ENCODE results near the gene APOBR.

The APOBR gene

DNA sequence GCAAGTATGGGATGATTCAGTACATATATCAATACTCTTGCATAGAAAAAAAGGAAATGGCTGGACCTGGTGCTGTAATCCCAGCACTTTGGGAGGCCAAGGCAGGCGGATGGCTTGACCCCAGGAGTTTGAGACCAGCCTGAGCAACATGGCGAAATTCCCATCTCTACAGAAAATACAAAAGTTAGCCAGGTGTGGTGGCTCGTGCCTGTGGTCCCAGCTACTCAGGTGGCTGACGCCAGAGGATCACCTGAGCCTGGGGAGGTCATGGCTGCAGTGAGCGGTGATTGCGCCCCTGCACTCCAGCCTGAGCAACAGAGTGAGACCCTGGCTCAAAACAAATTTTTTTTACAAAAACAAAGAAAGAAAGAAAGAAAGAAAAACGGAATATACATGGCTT lies 52.2 kb downstream of the APOBR start:
- Histone ChIP-seq H3K36me3 (ENCODE audit: control insufficient read depth, low read length) (no peaks in the 10 kb centered on the region), H3K4me3 (ENCODE audit: low read length) (no peak overlapping the region), H3K9me2 (replicated peaks; ENCODE audit: control insufficient read depth, low read length) (no peaks in the 10 kb centered on the region), H3K9me3 (ENCODE audit: control insufficient read depth, insufficient read depth, low read length) (no peaks in the 10 kb centered on the region), H3K4me1 (ENCODE audit: control insufficient read depth, low read length) (no peaks in the 10 kb centered on the region; the same call in 1 of the 2 replicates), H3F3A (ENCODE audit: control insufficient read depth, insufficient read depth) (no peaks in the 10 kb centered on the region), H3K4me2 (ENCODE audit: low read length) (no peak overlapping the region), H4K20me1 (ENCODE audit: control insufficient read depth, insufficient read depth, low read depth, low read length) (no peaks in the 10 kb centered on the region), H3K27me3 (ENCODE audit: control insufficient read depth, low read length) (peaks cover 19% of the 10 kb centered on the region), H3K27ac (ENCODE audit: low read depth, low read length) (no peak overlapping the region), H3K79me2 (ENCODE audit: control insufficient read depth, low read length) (no peaks in the 10 kb centered on the region)
- no peak for TF ChIP-seq EZH2phosphoT487 (IDR thresholded peaks at IDR 0.05; ENCODE audit: borderline replicate concordance, low read length)
- TF ChIP-seq, protein P1, sequence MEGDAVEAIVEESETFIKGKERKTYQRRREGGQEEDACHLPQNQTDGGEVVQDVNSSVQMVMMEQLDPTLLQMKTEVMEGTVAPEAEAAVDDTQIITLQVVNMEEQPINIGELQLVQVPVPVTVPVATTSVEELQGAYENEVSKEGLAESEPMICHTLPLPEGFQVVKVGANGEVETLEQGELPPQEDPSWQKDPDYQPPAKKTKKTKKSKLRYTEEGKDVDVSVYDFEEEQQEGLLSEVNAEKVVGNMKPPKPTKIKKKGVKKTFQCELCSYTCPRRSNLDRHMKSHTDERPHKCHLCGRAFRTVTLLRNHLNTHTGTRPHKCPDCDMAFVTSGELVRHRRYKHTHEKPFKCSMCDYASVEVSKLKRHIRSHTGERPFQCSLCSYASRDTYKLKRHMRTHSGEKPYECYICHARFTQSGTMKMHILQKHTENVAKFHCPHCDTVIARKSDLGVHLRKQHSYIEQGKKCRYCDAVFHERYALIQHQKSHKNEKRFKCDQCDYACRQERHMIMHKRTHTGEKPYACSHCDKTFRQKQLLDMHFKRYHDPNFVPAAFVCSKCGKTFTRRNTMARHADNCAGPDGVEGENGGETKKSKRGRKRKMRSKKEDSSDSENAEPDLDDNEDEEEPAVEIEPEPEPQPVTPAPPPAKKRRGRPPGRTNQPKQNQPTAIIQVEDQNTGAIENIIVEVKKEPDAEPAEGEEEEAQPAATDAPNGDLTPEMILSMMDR (IDR thresholded peaks at IDR 0.05; ENCODE audit: low read depth, low read length, poor library complexity, severe bottlenecking) = no peak

DNA sequence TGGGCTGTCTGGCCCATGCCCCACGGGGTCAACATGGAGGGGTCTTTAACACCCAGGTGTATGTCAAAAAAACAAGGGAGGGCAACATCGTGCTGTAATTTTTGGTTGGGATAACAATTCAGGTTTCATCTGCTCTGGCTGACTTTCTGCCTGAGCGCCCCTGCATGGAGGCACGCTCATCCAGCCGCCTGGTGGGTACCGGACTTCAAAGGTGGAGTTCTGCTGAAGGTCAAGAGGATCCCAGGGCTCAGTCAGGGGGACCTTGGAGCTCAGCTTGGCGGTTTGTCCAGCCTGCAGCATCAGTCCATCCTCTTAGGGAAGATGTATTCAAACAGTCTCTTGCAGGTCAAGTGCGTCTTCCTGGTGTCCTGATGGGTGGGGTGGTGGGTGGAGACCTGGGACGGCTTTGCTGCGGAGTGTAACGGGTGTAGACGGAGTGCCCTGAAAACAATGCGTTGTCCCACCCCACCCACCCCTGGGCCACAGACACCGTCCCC lies 53.9 kb downstream of the APOBR start:
- H3K27ac ChIP-seq (ENCODE audit: low read depth, low read length) = no peak overlapping the region
- no peaks in the 10 kb centered on the region for H3K79me2 ChIP-seq (ENCODE audit: control insufficient read depth, low read length)
- TF ChIP-seq, protein P1 (IDR thresholded peaks at IDR 0.05; ENCODE audit: low read depth, low read length, poor library complexity, severe bottlenecking) = no peak
- TF ChIP-seq EZH2phosphoT487 (IDR thresholded peaks at IDR 0.05; ENCODE audit: borderline replicate concordance, low read length) = no peak
- H3K4me3 ChIP-seq (ENCODE audit: low read length) = no peak overlapping the region
- H3K27me3 ChIP-seq (ENCODE audit: control insufficient read depth, low read length) = peaks cover 14% of the 10 kb centered on the region
- no peaks in the 10 kb centered on the region for H3F3A ChIP-seq (ENCODE audit: control insufficient read depth, insufficient read depth)
- no peak overlapping the region for H3K4me2 ChIP-seq (ENCODE audit: low read length)
- H3K9me2 ChIP-seq (replicated peaks; ENCODE audit: control insufficient read depth, low read length) = no peaks in the 10 kb centered on the region
- no peaks in the 10 kb centered on the region for H4K20me1 ChIP-seq (ENCODE audit: control insufficient read depth, insufficient read depth, low read depth, low read length)
- peaks cover 7% of the 10 kb centered on the region for H3K4me1 ChIP-seq (ENCODE audit: control insufficient read depth, low read length)
- no peaks in the 10 kb centered on the region for H3K36me3 ChIP-seq (ENCODE audit: control insufficient read depth, low read length)
- no peaks in the 10 kb centered on the region for H3K9me3 ChIP-seq (ENCODE audit: control insufficient read depth, insufficient read depth, low read length)
